Endothelial cell of umbilical vein (primary cell): ENCODE results near the gene CRNN. TPM values are rescaled to one million over a fixed set of nuclear protein-coding genes. Genes with fewer than 3 reads are reported as not detected.

Source experiments
- BruUV-seq: library from RNA; stranded (reverse); fragments of 400-500 nt; replicated peaks from 2 replicates; lab custom pipeline; 2021; lab: Mats Ljungman, UMichigan
- CTCF ChIA-PET: fragments of 300-600, 350-600 bp; sonication (Branson Sonifier 250); formaldehyde crosslinking; loops from one replicate; lab custom pipeline; 2021; ENCODE audit warnings: antibody characterized with exemption, inconsistent platforms; lab: Charles Lee
- POLR2A ChIA-PET: fragments of 300-600, 350-600 bp; sonication (Branson Sonifier 250); formaldehyde crosslinking; loops from one replicate; lab custom pipeline; 2021; ENCODE audit warnings: antibody characterized with exemption, inconsistent platforms; lab: Charles Lee
- DNase-seq: peaks from one replicate; pipeline ENCODE4 v3.0.0-alpha.2; 2011; ENCODE audit warnings: low read depth, low spot score
- FAIRE-seq: peaks from 2 replicates; lab custom pipeline; 2011; peaks lifted over from hg19 to GRCh38; lab: Jason Lieb, UNC
- H2AFZ ChIP-seq: 2 replicates; pipeline ENCODE4 v1.6.0; 2012; ENCODE audit warnings: low read depth, low read length, control low read depth, inconsistent platforms
- H3K27ac ChIP-seq: 2 replicates; pipeline ENCODE4 v1.5.1; 2011; ENCODE audit warnings: low read depth, mild to moderate bottlenecking, control low read depth, low read length, moderate library complexity; ENCODE audit not compliant: insufficient read depth
- H3K27me3 ChIP-seq, 2 experiments: 2 replicates each; pipeline versions ENCODE4 v1.6.0 to v1.6.1; 2011; ENCODE audit warnings: low read length in 2 of 2, mixed read lengths in 1 of 2; ENCODE audit not compliant: control insufficient read depth in 2 of 2, insufficient read depth in 2 of 2
- H3K36me3 ChIP-seq, 2 experiments: 2 replicates in 1 of 2; 3 replicates in 1 of 2; pipeline ENCODE4 v1.5.1; 2011; ENCODE audit warnings: low read length in 2 of 2, mild to moderate bottlenecking in 1 of 2, moderate library complexity in 1 of 2; ENCODE audit not compliant: control insufficient read depth in 2 of 2, insufficient read depth in 2 of 2; ENCODE audit errors: extremely low read depth in 1 of 2
- H3K4me1 ChIP-seq: 3 replicates; pipeline ENCODE4 v1.5.1; 2011; ENCODE audit warnings: mild to moderate bottlenecking, low read length; ENCODE audit not compliant: control insufficient read depth, insufficient read depth; ENCODE audit errors: extremely low read depth
- H3K4me2 ChIP-seq: 2 replicates; pipeline ENCODE4 v1.6.1; 2011; ENCODE audit warnings: low read length, control low read depth, mixed read lengths; ENCODE audit not compliant: insufficient read depth
- H3K4me3 ChIP-seq, 3 experiments: fragments of 200-600 bp in 1 of 3; sonication (generic), shearing (Covaris generic) in 1 of 3; replicated peaks in 1 of 3; 2 replicates each; pipeline ENCODE4 v1.5.1; 2011 to 2016; ENCODE audit warnings: control low read depth in 3 of 3, low read length in 3 of 3, mild to moderate bottlenecking in 2 of 3, inconsistent platforms in 1 of 3, low read depth in 1 of 3, moderate library complexity in 1 of 3; ENCODE audit not compliant: insufficient read depth in 1 of 3
- H3K79me2 ChIP-seq: 2 replicates; pipeline ENCODE4 v1.6.0; 2012; ENCODE audit warnings: low read length, inconsistent platforms; ENCODE audit not compliant: control insufficient read depth, insufficient read depth
- H3K9ac ChIP-seq: replicated peaks from 2 replicates; pipeline ENCODE3; 2011; ENCODE audit warnings: low read length, control low read depth; ENCODE audit not compliant: insufficient read depth; ENCODE audit errors: extremely low read depth
- H3K9me1 ChIP-seq: replicated peaks from 3 replicates; pipeline ENCODE4 v1.6.0; 2011; ENCODE audit warnings: mild to moderate bottlenecking, low read length; ENCODE audit not compliant: control insufficient read depth, insufficient read depth; ENCODE audit errors: extremely low read depth
- H3K9me3 ChIP-seq: replicated peaks from 2 replicates; pipeline ENCODE4 v1.5.1; 2012; ENCODE audit warnings: low read length, inconsistent platforms; ENCODE audit not compliant: control insufficient read depth, insufficient read depth
- H4K20me1 ChIP-seq: replicated peaks from 2 replicates; pipeline ENCODE3; 2011; ENCODE audit warnings: mild to moderate bottlenecking, low read length; ENCODE audit not compliant: control insufficient read depth, insufficient read depth; ENCODE audit errors: extremely low read depth
- EZH2 ChIP-seq: IDR thresholded peaks from 2 replicates; pipeline ENCODE4 v1.6.1; 2012; ENCODE audit warnings: borderline replicate concordance, low read depth, mild to moderate bottlenecking, moderate library complexity, low read length, inconsistent platforms; ENCODE audit not compliant: severe bottlenecking
- FOS ChIP-seq: IDR thresholded peaks from 2 replicates; pipeline ENCODE4 v1.6.1; 2011; ENCODE audit warnings: mild to moderate bottlenecking, low read length, moderate library complexity, borderline replicate concordance; ENCODE audit not compliant: insufficient read depth
- GATA2 ChIP-seq: IDR thresholded peaks from 2 replicates; pipeline ENCODE4 v1.7.0; 2011; ENCODE audit warnings: low read depth, mild to moderate bottlenecking, moderate library complexity, mixed read lengths, low read length; ENCODE audit not compliant: insufficient read length, insufficient read depth
- JUN ChIP-seq: IDR thresholded peaks from 2 replicates; pipeline ENCODE4 v1.6.1; 2011; ENCODE audit warnings: borderline replicate concordance, low read depth; ENCODE audit not compliant: insufficient read length, insufficient read depth
- POLR2A ChIP-seq: IDR thresholded peaks from 2 replicates; pipeline ENCODE4 v1.6.1; 2012; ENCODE audit warnings: low read depth, mild to moderate bottlenecking, control low read depth, low read length
- dilution Hi-C: fragments of 300-500 bp; cut with MboI; formaldehyde crosslinking; loops from one replicate; pipeline ENCODE4 v1.15.0; 2019; ENCODE audit warnings: low sequenced_read_pairs; ENCODE audit not compliant: extremely low pct_ligation_motif_present
- intact Hi-C: fragments of 100-400 bp; cut with micrococcal nuclease; formaldehyde crosslinking; loops from one replicate; pipeline ENCODE4 v1.10.0; 2022
- polyA plus RNA-seq, 4 experiments: library from polyadenylated mRNA; depleted of rRNA in 3 of 4; stranded (reverse) in 3 of 4; unstranded in 1 of 4; fragments of >200 nt; gene quantifications; 2 replicates each; pipeline versions ENCODE4 v1.2.1 to v1.2.3, GENCODE V29; 2011 to 2012; ENCODE audit warnings: missing spikeins in 1 of 4
- total RNA-seq: library from RNA; stranded (reverse); gene quantifications from 2 replicates; pipeline ENCODE4 v1.2.3, GENCODE V29; 2021
- TF ChIP-seq, protein P1 (sequence below), 2 donors: IDR thresholded peaks; 1 replicate in 1 of 2; 2 replicates in 1 of 2; pipeline ENCODE4 v1.5.1; 2011; ENCODE audit warnings: low read length in 2 of 2, mild to moderate bottlenecking in 2 of 2, moderate library complexity in 2 of 2, control low read depth in 1 of 2, inconsistent platforms in 1 of 2, low read depth in 1 of 2; ENCODE audit not compliant: insufficient read depth in 1 of 2; ENCODE audit errors: extremely low read depth in 1 of 2
- TF ChIP-seq, protein P2 (sequence below): IDR thresholded peaks from 2 replicates; pipeline ENCODE4 v1.6.1; 2011; ENCODE audit not compliant: insufficient read depth, insufficient read length

CRNN gene
- total and polyA plus RNA-seq, 2 donors (not counting 3 experiments of a cell fraction or from before 2014, with no cell fraction given), result not detected

DNA sequence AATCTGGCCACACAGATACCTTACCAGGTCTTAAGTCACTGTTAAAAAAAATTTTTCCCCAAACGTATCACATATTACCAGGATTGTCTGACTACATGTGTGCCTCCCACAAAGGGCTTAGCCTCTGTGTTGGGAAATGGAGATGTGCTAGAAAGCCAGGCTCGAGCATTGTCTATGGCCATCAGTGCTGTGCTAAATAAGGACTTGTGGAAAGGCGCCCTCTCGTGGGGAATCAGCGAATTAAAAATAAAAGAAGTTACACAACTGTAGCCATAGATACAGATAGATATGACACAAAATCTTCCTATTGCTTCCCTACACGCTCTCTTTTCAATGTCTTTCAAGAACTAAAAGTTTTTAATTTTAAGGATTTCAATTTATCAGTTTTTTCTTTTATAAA lies 47.5 kb upstream of the CRNN start:
- H3K27me3 ChIP-seq, result peaks cover 0 to 4% of the 10 kb centered on the region in 2 experiments
- FAIRE-seq (peak; percentile 57), DNase-seq (peak; percentile 51)
- no peaks in the 10 kb centered on the region for H3K4me1 ChIP-seq
- CTCF ChIA-PET, result interaction anchor here (0.7 to 1.0 kb wide), 2 partner anchors 54 to 272 kb away, joined by 3 to 4 read pairs; no protein-coding TSS in a partner anchor
- H3K4me2 ChIP-seq, result no peak overlapping the region
- intact Hi-C loops, result no loop called here
- no peaks in the 10 kb centered on the region for H3K9me1 ChIP-seq
- H4K20me1 ChIP-seq, result no peaks in the 10 kb centered on the region
- H3K4me3 ChIP-seq, result no peak overlapping the region
- dilution Hi-C loops, result no loop called here
- TF ChIP-seq, protein P1, sequence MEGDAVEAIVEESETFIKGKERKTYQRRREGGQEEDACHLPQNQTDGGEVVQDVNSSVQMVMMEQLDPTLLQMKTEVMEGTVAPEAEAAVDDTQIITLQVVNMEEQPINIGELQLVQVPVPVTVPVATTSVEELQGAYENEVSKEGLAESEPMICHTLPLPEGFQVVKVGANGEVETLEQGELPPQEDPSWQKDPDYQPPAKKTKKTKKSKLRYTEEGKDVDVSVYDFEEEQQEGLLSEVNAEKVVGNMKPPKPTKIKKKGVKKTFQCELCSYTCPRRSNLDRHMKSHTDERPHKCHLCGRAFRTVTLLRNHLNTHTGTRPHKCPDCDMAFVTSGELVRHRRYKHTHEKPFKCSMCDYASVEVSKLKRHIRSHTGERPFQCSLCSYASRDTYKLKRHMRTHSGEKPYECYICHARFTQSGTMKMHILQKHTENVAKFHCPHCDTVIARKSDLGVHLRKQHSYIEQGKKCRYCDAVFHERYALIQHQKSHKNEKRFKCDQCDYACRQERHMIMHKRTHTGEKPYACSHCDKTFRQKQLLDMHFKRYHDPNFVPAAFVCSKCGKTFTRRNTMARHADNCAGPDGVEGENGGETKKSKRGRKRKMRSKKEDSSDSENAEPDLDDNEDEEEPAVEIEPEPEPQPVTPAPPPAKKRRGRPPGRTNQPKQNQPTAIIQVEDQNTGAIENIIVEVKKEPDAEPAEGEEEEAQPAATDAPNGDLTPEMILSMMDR (IDR thresholded peaks at IDR 0.05; ENCODE audit: extremely low read depth in 1 of 2, insufficient read depth in 1 of 2, low read depth in 1 of 2, low read length in 2 of 2), result peak; percentile 54
- no peak for TF ChIP-seq JUN
- H3K79me2 ChIP-seq, result no peaks in the 10 kb centered on the region
- H3K9me3 ChIP-seq, result no peaks in the 10 kb centered on the region
- H3K9ac ChIP-seq, result no peak overlapping the region
- no TSS peak for BruUV-seq
- POLR2A ChIA-PET, result no interaction called here
- H3K36me3 ChIP-seq, result no peaks in the 10 kb centered on the region
- H3K27ac ChIP-seq, result no peak overlapping the region
- H2AFZ ChIP-seq, result no peak overlapping the region

DNA sequence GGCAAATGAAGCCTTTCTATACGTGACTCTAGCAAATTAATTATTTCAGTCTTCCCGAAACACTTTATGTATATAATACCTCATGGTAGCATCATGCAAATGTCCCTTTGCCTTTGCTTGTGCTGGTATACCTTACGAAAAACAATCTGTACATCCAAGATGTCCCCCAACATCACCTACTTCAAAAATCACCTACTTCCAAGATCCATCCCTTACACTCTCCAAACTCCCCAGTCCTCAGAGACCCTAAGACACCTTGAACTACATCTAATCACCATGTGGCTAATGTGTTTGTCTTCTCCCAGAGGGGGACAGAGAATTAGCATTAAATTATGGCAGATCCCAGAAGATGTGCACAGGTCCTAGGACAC lies 46.5 kb upstream of the CRNN start:
- H3K9me1 ChIP-seq, result no peaks in the 10 kb centered on the region
- no peak overlapping the region for H3K4me2 ChIP-seq
- ChIA-PET POLR2A (interaction anchor here (0.7 kb wide), 1 partner anchor 424 kb away, joined by 5 read pairs; the partner anchor contains the start of gene S100A11), CTCF (interaction anchor here (3.2 to 3.5 kb wide), 3 partner anchors 12 to 275 kb away, joined by 51 to 296 read pairs (median 134); no protein-coding TSS in a partner anchor)
- intact Hi-C loops, result no loop called here
- no peaks in the 10 kb centered on the region for H3K9me3 ChIP-seq
- no peak overlapping the region for H2AFZ ChIP-seq
- no peaks in the 10 kb centered on the region for H3K4me1 ChIP-seq
- no peak for FAIRE-seq
- dilution Hi-C loops, result no loop called here
- H3K79me2 ChIP-seq, result no peaks in the 10 kb centered on the region
- no peak overlapping the region for H3K9ac ChIP-seq
- no TSS peak for BruUV-seq
- H3K4me3 ChIP-seq, result no peak overlapping the region
- H3K27ac ChIP-seq, result no peak overlapping the region
- H3K36me3 ChIP-seq, result no peaks in the 10 kb centered on the region
- DNase-seq, result no peak
- peaks cover 0 to 4% of the 10 kb centered on the region in 2 experiments for H3K27me3 ChIP-seq
- no peaks in the 10 kb centered on the region for H4K20me1 ChIP-seq
- no peak for TF ChIP-seq POLR2A
- TF ChIP-seq FOS, result no peak
- TF ChIP-seq, protein P2, sequence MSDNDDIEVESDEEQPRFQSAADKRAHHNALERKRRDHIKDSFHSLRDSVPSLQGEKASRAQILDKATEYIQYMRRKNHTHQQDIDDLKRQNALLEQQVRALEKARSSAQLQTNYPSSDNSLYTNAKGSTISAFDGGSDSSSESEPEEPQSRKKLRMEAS, result no peak
- TF ChIP-seq, protein P1 (IDR thresholded peaks at IDR 0.05; ENCODE audit: extremely low read depth in 1 of 2, insufficient read depth in 1 of 2, low read depth in 1 of 2, low read length in 2 of 2), result no peak
- TF ChIP-seq EZH2, result no peak
- no peak for TF ChIP-seq GATA2
